GM12864 (cell line): Measurements from ENCODE around the gene SCARF2.
"Not testable (repeated sequence)": the region's sequence is repeated elsewhere in the genome, so short reads cannot be mapped to it uniquely, and the experiment has no call there.

Experiments used
- DNase-seq: peaks from one replicate; pipeline ENCODE4 v3.0.0-alpha.2; 2011; ENCODE audit warnings: low read depth
- H3K4me3 ChIP-seq: 2 replicates; pipeline ENCODE4 v1.5.1; 2011; ENCODE audit warnings: mild to moderate bottlenecking, low read depth, low read length, control low read depth
- CTCF ChIP-seq: IDR thresholded peaks from 2 replicates; pipeline ENCODE4 v1.5.1; 2011; ENCODE audit warnings: low read depth, mild to moderate bottlenecking, moderate library complexity, low read length, control low read depth, inconsistent platforms; ENCODE audit errors: missing control alignments

Gene SCARF2

GRCh38 chr22:20457506-20458240 is 20.0 kb upstream of the SCARF2 start:
- no peak overlapping the region for H3K4me3 ChIP-seq
- TF ChIP-seq CTCF = no peak
- no peak for DNase-seq

- H3K4me3 ChIP-seq = no peak overlapping the region
- no peak for TF ChIP-seq CTCF
- no peak for DNase-seq
These were observed 19.1 kb upstream of the SCARF2 start for GRCh38 chr22:20456722-20457076.

GRCh38 chr22:20456064-20456721 is 18.6 kb upstream of the SCARF2 start:
- peak; percentile 56 for DNase-seq
- peak; percentile 97 for TF ChIP-seq CTCF
- H3K4me3 ChIP-seq = no peak overlapping the region

- no peak overlapping the region for H3K4me3 ChIP-seq
- no peak for DNase-seq
- no peak for TF ChIP-seq CTCF
These were observed 18.1 kb upstream of the SCARF2 start for GRCh38 chr22:20455709-20456063.

- no peak overlapping the region for H3K4me3 ChIP-seq
- DNase-seq = no peak
- TF ChIP-seq CTCF = no peak
These were observed 15.6 kb upstream of the SCARF2 start for GRCh38 chr22:20453222-20453621.

GRCh38 chr22:20451920-20452319 is 14.3 kb upstream of the SCARF2 start:
- H3K4me3 ChIP-seq = no peak overlapping the region
- no peak for DNase-seq
- TF ChIP-seq CTCF = no peak

GRCh38 chr22:20451129-20451778 is 13.6 kb upstream of the SCARF2 start:
- not testable (repeated sequence) for H3K4me3 ChIP-seq, DNase-seq
